HG03066 (cell line): ENCODE measurements around the gene ALOX12B.
"Not testable (repeated sequence)": the region's sequence is repeated elsewhere in the genome, so short reads cannot be mapped to it uniquely, and the experiment has no call there.

Experiments used
- ATAC-seq: cut with Tn5 transposase; IDR thresholded peaks from one replicate; pipeline ENCODE4 v1.9.1; 2021; ENCODE audit warnings: low read depth; ENCODE audit not compliant: unreplicated experiment

Gene ALOX12B

DNA sequence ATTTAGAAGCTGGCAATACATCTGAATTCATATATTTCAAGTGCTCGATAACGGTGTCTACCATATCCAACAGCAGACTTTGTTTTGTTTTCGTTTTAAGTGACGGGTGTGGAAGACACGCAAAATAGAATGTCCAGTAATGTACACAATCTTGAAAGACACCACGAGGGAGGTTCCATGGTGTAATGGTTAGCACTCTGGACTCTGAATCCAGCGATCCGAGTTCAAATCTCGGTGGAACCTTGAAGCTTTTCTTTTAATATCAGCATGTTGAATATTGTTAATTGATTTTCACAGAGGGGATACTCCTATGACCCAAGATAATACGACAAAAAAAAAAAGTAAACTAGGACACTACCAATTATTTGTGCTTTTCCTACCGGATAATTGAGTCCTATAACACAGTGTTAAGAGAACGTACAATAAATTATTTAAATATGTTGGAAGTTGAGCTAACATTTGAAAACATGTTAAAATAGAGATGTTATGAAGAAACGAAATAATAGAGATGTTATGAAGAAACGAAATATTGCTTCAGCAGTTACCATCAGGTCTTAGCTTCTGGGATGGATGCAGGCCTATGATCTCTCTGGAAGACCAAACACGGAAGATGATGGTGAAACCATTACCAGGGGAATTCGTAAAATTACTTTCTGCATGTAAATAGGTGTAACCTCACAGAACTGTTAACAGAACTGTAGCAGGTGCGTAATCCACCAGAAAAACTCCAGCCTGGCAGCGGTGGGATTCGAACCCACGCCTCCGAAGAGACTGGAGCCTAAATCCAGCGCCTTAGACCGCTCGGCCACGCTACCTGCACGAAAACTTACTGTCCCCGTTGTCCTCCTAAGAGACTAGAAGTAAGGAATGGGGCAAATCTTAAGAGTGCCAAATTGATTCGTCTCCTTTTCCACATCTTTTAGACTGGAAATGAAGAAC is 32.3 kb upstream of the ALOX12B start:
- ATAC-seq, result peak; percentile 35

GRCh38 chr17:8118769-8119580 is 31.5 kb upstream of the ALOX12B start:
- ATAC-seq, result peak; percentile 36

DNA sequence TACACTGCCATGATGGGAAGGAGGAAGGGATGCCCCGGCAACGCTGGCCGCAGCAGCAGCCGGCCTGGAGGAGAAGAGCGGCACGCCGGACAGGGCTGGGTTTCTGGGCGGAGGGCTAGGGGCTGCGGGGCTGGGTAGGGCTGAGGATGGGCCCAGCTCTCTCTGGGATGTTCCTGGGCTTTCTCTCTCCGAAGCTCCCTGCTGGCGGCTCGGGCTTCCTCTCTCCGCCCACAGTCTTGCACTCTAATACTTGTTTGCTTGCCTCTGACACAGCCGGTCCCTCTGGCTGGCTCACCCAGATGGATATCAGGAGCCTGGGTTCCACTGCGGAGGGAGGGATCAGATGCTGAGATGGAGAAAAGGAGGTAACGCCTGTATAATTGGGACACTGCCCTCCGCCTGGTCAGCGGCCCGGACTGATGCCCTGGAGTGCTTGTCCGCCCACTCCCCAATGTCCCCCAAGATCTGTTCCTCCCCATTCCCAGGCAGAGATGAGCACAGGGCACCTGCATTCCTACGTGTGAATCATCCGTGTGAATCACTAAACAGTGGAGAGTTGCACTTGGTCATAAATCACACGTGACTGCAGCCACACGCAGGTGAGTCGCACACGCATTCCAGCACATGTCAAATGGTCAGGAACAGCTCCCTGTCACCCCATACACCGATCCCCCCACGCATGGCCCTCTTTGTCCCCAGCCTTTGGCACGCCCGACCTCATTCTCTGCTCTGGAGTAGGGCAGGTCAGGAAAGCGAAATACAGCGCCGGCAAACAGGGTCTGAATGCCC is 30.7 kb upstream of the ALOX12B start, which contains the start of gene ALOXE3:
Gene ALOXE3 (minus strand): TSS at position 535 of the 789 bp plus-strand sequence. CDS start 524 bp downstream, at position 11.
- ATAC-seq, result no peak

GRCh38 chr17:8117367-8117979 is 30.0 kb upstream of the ALOX12B start:
- ATAC-seq, result no peak

- ATAC-seq, result no peak
Observed at GRCh38 chr17:8116776-8117175, 29.3 kb upstream of the ALOX12B start.

- no peak for ATAC-seq
Observed at GRCh38 chr17:8110907-8111306, 23.4 kb upstream of the ALOX12B start.

GRCh38 chr17:8110456-8110804 is 22.9 kb upstream of the ALOX12B start:
- ATAC-seq, result no peak

GRCh38 chr17:8109661-8110455 is 22.3 kb upstream of the ALOX12B start:
- ATAC-seq, result no peak

DNA sequence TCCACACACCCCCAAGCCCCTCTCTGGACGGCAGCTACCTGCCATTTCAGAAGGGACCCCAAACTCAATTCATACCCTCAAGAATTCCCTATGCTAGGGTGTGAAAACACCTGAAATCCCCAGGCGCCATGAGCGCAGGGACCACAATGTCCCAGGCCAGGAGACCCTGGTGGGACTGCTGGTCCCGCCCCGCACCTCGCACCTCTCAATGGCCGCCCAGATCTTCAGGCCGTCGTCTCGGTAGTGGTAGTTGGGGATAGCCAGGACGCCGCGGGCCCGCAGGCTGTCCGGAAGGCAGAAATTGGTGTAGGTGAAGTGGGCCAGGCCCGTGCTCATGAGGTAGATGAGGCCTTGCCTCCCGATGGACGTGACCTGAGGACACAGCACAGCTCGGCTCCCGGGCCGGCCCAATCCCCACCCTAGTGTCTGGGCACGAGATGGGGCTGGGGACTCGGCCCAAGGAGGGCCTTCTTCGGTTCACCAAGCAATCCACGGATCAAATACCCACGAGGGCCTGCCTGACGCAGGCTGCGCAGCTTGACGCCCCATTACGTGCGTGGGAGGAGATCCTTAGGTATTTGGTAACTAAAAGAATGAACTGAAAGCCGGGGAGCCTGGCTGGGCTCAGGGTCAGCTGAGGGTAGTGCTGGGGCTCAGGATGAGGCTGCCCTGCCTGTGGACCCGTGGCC is 21.6 kb upstream of the ALOX12B start:
- no peak for ATAC-seq

GRCh38 chr17:8106980-8107379 is 19.5 kb upstream of the ALOX12B start:
- ATAC-seq, result not testable (repeated sequence)

GRCh38 chr17:8105957-8106398 is 18.5 kb upstream of the ALOX12B start:
- ATAC-seq, result no peak

DNA sequence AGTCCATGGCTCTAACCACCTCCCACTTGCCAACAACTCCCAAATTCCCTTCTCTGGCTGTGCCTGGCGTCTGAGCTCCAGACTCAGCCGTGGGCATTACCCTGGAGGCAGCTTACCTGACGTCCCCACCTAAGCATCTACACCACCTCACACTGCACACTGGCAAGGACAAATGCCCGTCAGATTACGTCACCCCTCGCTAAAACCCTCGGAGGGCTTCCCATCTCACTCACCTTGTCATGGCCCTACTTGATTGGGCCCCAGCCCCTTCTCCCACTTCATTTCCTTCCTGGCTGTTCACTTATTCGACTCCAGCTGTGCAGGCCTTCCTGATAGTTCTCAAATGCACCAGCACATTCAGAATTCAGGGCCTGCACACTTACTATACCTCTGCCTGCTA is 17.4 kb upstream of the ALOX12B start:
- no peak for ATAC-seq

DNA sequence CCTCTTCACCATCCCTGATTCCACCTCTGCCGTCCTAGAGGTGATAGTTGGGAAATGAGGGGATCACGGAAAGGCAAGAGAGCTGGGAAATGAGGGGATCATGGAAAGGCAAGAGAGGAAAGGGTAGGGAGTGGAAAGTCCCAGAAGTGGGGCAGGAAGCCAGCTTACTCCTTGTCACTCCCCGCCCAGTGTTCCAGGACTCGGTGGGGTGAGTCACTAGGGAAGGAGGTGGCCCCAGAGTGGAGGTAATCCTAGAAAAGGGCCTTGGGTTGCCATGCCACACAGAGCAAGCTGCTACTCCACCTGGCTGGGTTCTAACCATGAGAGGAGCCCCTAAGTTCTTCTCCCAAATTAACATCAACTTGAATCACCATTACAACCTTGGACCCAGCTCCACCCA is 16.0 kb upstream of the ALOX12B start:
- ATAC-seq, result no peak

DNA sequence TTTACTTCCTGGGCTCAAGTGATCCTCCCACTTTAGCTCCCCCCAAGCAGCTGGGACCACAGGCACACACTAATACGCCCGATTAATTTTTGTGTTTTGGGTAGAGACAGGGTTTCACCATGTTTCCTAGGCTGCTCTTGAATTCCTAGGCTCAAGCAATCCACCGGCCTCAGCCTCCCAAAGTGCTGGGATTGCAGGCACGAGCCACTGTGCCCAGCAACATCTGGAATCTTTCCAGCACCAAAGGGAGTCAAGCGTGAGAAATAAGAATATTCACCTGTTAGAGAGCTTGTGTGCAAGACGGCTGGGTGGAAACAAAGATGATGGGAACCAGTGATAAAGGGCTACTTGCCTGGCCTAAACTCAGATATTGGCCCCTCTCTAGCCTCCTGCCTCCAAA is 14.2 kb upstream of the ALOX12B start:
- ATAC-seq, result no peak

GRCh38 chr17:8100763-8101162 is 13.2 kb upstream of the ALOX12B start:
- no peak for ATAC-seq

DNA sequence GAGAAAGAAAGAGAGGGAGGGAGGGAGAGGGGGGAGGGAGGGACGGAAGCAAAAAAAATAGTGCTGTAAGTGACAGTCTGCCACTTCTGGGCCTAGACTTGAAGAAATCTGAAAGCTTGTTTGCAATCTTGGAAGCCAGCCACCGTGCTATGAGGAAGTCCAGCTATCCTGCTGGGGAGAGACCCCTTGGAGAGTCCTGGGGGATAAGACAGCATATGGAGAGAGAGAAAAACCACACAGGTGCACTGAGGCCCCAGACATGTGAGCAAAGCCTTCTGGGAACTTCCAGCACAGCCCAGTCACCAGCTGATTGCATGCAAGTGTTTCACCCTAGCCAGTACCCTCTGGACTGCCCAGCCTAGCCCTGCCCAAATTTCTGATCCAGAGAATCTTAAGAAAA is 12.6 kb upstream of the ALOX12B start:
- ATAC-seq, result no peak

DNA sequence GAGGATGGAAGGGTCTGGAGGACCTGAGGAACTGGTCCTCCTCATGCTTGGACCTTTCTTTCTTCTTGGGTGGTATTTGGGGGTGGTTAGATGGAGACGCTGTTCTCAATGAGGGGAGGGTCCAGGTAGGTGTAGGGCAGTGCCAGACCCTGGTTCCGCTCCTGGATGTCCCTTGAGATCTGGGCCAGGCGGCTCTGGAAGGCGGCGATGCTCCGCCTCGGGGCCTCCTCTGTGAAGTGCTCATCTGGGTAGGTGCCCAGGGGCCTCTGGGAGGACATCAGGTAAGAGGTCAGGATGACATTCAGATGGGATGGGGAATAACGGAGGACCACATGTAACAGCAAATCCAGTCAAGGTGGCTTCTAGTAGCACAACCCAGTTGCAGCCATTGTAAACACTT is 9.0 kb upstream of the ALOX12B start:
- no peak for ATAC-seq

GRCh38 chr17:8095361-8095760 is 7.8 kb upstream of the ALOX12B start:
- no peak for ATAC-seq
